Measurements from ENCODE around the gene RPS2.
"Not testable (repeated sequence)": the region's sequence is repeated elsewhere in the genome, so short reads cannot be mapped to it uniquely, and the experiment has no call there.

GRCh38 chr16:1962161-1963153 lies 2.2 kb downstream of the RPS2 start:
- TF ChIP-seq CTCF (IDR thresholded peaks at IDR 0.05 in 8 of 11, conservative IDR thresholded peaks at IDR 0.05 in 3 of 11); POLR2A (IDR thresholded peaks at IDR 0.05): not testable (repeated sequence)
